Nephron (organoid): ENCODE results near the gene PTGS2.
A peak's percentile ranks its signal among the peaks of the same experiment; 100 is the strongest.
"Not testable (repeated sequence)": the region's sequence is repeated elsewhere in the genome, so short reads cannot be mapped to it uniquely, and the experiment has no call there.

Experiments
- H3K27ac Mint-ChIP-seq, 3 experiments: 2 replicates each; pipeline ENCODE4 v1.8.0; 2020; ENCODE audit warnings: mixed read lengths in 3 of 3, mild to moderate bottlenecking in 2 of 3, moderate library complexity in 1 of 3
- H3K27me3 Mint-ChIP-seq: 2 replicates; pipeline ENCODE4 v1.8.0; 2021; ENCODE audit warnings: low read depth, mild to moderate bottlenecking, moderate library complexity, mixed read lengths
- H3K36me3 Mint-ChIP-seq: 2 replicates; pipeline ENCODE4 v1.8.0; 2020; ENCODE audit warnings: low read depth, mixed read lengths
- H3K4me1 Mint-ChIP-seq: 2 replicates; pipeline ENCODE4 v1.8.0; 2020; ENCODE audit warnings: mixed read lengths
- H3K4me3 Mint-ChIP-seq, 3 experiments: 2 replicates each; pipeline ENCODE4 v1.8.0; 2020; ENCODE audit warnings: mild to moderate bottlenecking in 3 of 3, mixed read lengths in 3 of 3, moderate library complexity in 2 of 3
- H3K9me3 Mint-ChIP-seq: 2 replicates; pipeline ENCODE4 v1.8.0; 2020; ENCODE audit warnings: mixed read lengths
- TF ChIP-seq, protein P1 (sequence below), 3 experiments: fragments of 200-600 bp; sonication (generic); IDR thresholded peaks; one replicate each; pipeline ENCODE4 v1.5.0; 2021; ENCODE audit warnings: antibody characterized with exemption in 3 of 3; ENCODE audit not compliant: unreplicated experiment in 3 of 3

The PTGS2 gene

DNA sequence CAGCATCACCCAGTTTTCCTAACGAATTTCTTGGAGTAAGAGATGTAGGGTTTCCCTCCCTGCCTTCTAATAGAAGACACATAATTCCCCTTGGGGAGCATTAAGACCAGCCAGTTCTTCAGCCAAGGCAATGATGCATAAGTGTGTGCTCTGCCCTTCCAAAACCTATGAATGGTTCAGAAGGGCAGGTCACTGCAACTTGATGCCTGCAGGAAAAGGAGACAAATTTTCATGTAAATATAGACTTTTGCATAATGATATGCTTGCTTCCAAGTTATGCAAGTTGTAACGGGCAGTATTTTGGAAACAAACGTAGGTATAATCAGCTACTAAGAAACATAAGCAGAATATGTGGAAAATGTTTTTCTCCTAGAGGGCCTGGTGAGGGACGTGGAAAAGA lies 31.6 kb downstream of the PTGS2 start:
- Mint-ChIP-seq H3K27ac (no peak overlapping the region), H3K4me1 (no peaks in the 10 kb centered on the region), H3K9me3 (no peaks in the 10 kb centered on the region), H3K4me3 (no peak overlapping the region), H3K27me3 (no peaks in the 10 kb centered on the region), H3K36me3 (no peaks in the 10 kb centered on the region)
- TF ChIP-seq, protein P1, sequence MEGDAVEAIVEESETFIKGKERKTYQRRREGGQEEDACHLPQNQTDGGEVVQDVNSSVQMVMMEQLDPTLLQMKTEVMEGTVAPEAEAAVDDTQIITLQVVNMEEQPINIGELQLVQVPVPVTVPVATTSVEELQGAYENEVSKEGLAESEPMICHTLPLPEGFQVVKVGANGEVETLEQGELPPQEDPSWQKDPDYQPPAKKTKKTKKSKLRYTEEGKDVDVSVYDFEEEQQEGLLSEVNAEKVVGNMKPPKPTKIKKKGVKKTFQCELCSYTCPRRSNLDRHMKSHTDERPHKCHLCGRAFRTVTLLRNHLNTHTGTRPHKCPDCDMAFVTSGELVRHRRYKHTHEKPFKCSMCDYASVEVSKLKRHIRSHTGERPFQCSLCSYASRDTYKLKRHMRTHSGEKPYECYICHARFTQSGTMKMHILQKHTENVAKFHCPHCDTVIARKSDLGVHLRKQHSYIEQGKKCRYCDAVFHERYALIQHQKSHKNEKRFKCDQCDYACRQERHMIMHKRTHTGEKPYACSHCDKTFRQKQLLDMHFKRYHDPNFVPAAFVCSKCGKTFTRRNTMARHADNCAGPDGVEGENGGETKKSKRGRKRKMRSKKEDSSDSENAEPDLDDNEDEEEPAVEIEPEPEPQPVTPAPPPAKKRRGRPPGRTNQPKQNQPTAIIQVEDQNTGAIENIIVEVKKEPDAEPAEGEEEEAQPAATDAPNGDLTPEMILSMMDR (IDR thresholded peaks at IDR 0.05; ENCODE audit: unreplicated experiment in 3 of 3): no peak

GRCh38 chr1:186647985-186648384 lies 32.2 kb downstream of the PTGS2 start:
- H3K9me3 Mint-ChIP-seq, H3K4me1 Mint-ChIP-seq, H3K27ac Mint-ChIP-seq, H3K27me3 Mint-ChIP-seq, H3K4me3 Mint-ChIP-seq, H3K36me3 Mint-ChIP-seq: not testable (repeated sequence)

GRCh38 chr1:186643614-186644013 lies 36.6 kb downstream of the PTGS2 start:
- no peaks in the 10 kb centered on the region for H3K27me3 Mint-ChIP-seq
- no peaks in the 10 kb centered on the region for H3K4me1 Mint-ChIP-seq
- TF ChIP-seq, protein P1 (IDR thresholded peaks at IDR 0.05; ENCODE audit: unreplicated experiment in 3 of 3): no peak
- no peaks in the 10 kb centered on the region for H3K36me3 Mint-ChIP-seq
- H3K27ac Mint-ChIP-seq: no peak overlapping the region
- no peaks in the 10 kb centered on the region for H3K9me3 Mint-ChIP-seq
- H3K4me3 Mint-ChIP-seq: no peak overlapping the region

DNA sequence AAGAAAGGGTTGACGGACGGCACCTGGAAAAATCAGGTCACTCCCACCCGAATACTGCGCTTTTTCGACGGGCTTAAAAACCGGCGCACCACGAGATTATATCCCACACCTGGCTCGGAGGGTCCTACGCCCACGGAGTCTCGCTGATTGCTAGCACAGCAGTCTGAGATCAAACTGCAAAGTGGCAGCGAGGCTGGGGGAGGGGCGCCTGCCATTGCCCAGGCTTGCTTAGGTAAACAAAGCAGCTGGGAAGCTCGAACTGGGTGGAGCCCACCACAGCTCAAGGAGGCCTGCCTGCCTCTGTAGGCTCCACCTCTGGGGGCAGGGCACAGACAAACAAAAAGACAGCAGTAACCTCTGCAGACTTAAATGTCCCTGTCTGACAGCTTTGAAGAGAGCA lies 42.7 kb downstream of the PTGS2 start:
- not testable (repeated sequence) for H3K36me3 Mint-ChIP-seq, H3K27ac Mint-ChIP-seq, H3K9me3 Mint-ChIP-seq, H3K27me3 Mint-ChIP-seq, H3K4me1 Mint-ChIP-seq
- H3K4me3 Mint-ChIP-seq: peak overlapping the region; percentile 9 to 66 (median 32)

GRCh38 chr1:186636786-186637185 lies 43.4 kb downstream of the PTGS2 start:
- TF ChIP-seq, protein P1 (IDR thresholded peaks at IDR 0.05; ENCODE audit: unreplicated experiment in 3 of 3): no peak
- Mint-ChIP-seq H3K27ac (no peak overlapping the region), H3K4me3 (peak overlapping the region; percentile 9 to 66 (median 32)), H3K4me1 (no peaks in the 10 kb centered on the region), H3K27me3 (peaks cover 3% of the 10 kb centered on the region), H3K9me3 (peaks cover 5% of the 10 kb centered on the region), H3K36me3 (no peaks in the 10 kb centered on the region)

DNA sequence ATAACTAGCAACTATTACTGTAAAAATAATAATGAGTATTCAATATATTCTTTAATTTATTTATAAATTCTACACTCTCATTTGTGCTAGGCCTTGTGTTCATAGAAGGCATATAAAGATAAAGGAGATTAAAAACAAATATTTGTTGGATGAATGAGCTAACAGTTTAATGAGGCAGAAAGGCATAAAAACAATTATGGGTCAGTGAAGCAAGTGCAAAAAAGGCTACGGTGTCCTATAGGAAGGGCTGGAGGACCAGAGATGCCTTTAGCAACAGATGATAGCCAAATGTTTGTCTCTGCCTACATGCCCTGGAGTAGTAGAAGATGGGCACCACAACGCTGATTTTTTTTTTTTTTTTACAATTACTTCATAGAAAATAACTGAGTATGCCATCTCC lies 45.7 kb downstream of the PTGS2 start:
- Mint-ChIP-seq H3K9me3 (peaks cover 5% of the 10 kb centered on the region), H3K27ac (no peak overlapping the region), H3K27me3 (peaks cover 3% of the 10 kb centered on the region), H3K36me3 (no peaks in the 10 kb centered on the region), H3K4me1 (no peaks in the 10 kb centered on the region), H3K4me3 (no peak overlapping the region)
- TF ChIP-seq, protein P1 (IDR thresholded peaks at IDR 0.05; ENCODE audit: unreplicated experiment in 3 of 3): no peak

GRCh38 chr1:186633116-186633515 lies 47.1 kb downstream of the PTGS2 start:
- H3K9me3 Mint-ChIP-seq: peaks cover 5% of the 10 kb centered on the region
- no peaks in the 10 kb centered on the region for H3K36me3 Mint-ChIP-seq
- H3K4me3 Mint-ChIP-seq: no peak overlapping the region
- H3K4me1 Mint-ChIP-seq: no peaks in the 10 kb centered on the region
- TF ChIP-seq, protein P1 (IDR thresholded peaks at IDR 0.05; ENCODE audit: unreplicated experiment in 3 of 3): no peak
- H3K27ac Mint-ChIP-seq: no peak overlapping the region
- H3K27me3 Mint-ChIP-seq: peaks cover 3% of the 10 kb centered on the region
